Left renal cortex interstitium (tissue), 4 donors: ENCODE measurements around the gene PIP4K2C. TPM values are rescaled to one million over a fixed set of nuclear protein-coding genes. Genes with fewer than 3 reads are reported as not detected.

Experiments
- DNase-seq, 4 donors: peaks; one replicate each; pipeline ENCODE4 v3.0.0-alpha.2; 2013; ENCODE audit warnings: low read depth in 4 of 4, low spot score in 2 of 4, missing footprints in 1 of 4
- polyA plus RNA-seq, 4 donors: library from polyadenylated mRNA; unstranded; fragments of 120-200 nt; gene quantifications; one replicate each; pipeline ENCODE4 v1.2.1, GENCODE V29; 2013; ENCODE audit not compliant: insufficient read length in 4 of 4

Gene PIP4K2C
- polyA plus RNA-seq = 10 to 100 TPM; 38.0 to 46.0 (median 39.5) TPM

DNA sequence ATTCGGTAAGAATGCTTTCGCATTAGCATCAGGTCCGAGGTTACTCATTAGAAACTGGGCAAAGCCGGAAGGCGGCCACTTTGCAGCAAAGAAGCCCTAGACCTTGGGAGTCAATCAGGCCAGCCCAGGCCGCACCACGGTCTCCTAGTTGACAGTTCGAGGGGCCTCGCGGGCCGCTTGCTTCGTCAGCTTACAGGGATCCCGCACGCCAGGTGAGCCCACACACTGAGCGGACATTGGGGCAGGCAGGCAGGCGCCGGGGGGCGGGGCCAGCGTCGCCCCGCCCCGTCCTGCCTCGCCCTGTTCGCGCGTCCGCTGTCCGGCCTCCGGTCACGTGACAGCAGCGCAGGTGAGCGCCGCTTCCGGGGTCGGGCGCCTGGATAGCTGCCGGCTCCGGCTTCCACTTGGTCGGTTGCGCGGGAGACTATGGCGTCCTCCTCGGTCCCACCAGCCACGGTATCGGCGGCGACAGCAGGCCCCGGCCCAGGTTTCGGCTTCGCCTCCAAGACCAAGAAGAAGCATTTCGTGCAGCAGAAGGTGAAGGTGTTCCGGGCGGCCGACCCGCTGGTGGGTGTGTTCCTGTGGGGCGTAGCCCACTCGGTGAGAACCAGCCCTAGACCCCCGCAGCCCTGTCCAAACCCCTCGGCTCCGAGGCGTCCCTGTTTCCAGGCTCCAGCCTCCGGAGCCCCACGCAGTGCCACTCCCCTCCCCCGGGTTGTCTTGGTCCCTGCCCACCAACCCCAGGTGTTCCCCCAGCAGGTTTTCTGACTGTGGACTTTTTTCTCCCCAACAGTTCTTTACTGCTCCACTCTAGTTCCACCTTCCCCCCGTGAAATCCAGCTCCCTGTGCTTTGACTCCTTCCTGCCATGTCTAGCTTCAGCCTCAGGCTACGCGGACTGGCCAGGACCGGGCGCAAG is at the start of gene PIP4K2C:
Gene PIP4K2C (plus strand): TSS at position 329 of the 918 bp plus-strand sequence. CDS start 98 bp downstream, at position 427.
- peak in 2 of 4 donors; percentile 65 to 68 for DNase-seq

DNA sequence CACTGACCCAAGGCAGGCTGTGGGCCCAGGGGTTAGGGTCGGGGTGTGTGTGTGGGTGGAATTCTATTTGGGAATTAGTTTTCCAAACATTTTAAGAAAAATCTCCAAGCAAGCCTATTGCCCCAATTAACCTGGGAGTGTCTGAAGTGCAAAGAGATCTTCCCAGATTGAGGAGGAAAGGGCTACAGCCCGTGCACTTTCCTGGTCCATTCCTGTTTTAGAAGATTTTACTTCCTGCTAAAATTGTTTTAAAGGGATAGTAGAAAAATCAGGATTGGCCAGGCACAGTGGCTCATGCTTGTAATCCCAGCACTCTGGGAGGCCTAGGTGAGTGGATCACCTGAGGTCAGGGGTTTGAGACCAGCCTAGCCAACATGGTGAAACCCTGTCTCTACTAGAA is 49.3 kb upstream of the PIP4K2C start:
- no peak for DNase-seq

DNA sequence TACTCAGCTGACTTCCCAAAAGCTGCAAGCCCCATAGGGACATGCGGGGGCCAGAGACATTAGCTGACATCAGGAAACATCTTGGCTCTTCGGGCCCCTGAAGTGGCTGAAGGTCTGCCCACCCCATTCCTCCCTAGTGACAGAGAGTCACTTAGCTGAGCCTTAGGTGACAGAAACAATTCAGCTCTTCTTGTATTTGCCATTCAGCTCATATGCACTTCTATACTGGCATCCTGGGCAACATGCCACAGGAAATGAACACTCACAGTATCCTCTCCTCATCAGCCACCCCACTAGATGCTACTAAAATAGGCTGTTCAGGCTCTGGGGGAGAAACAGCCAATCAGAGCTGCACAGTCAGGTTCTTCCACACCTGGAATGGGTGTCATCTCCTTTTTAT is 47.4 kb upstream of the PIP4K2C start:
- DNase-seq = no peak

DNA sequence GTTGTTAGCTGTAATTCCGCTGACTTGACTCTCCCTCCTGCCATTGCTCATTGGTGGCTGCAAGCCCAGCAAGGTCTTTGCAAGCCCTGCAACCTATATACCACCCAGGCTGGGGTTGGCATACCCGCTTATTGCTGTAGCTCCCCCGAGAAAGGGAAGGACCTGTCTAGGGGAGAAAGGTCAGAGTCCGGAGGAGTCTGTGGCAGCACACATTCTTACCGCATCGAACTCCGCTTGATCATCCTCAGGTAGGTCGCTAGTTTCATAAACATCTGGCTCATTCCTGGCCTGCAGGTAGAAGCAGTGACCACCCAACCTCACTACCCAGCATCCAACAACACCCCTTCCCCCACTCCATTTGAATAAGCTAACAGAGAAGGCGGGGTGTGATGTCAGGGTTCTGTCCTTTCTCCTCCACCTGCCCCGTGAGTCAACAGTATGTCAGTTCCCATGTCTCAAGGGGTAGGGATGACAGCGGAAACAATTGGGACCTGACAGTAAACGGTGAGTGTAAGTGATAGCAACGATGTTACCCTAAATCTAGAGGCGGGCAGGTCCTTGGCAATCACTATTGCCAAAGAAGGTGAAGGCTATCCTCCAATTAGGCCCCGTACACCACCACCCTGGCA is 45.1 kb upstream of the PIP4K2C start:
- DNase-seq = no peak

DNA sequence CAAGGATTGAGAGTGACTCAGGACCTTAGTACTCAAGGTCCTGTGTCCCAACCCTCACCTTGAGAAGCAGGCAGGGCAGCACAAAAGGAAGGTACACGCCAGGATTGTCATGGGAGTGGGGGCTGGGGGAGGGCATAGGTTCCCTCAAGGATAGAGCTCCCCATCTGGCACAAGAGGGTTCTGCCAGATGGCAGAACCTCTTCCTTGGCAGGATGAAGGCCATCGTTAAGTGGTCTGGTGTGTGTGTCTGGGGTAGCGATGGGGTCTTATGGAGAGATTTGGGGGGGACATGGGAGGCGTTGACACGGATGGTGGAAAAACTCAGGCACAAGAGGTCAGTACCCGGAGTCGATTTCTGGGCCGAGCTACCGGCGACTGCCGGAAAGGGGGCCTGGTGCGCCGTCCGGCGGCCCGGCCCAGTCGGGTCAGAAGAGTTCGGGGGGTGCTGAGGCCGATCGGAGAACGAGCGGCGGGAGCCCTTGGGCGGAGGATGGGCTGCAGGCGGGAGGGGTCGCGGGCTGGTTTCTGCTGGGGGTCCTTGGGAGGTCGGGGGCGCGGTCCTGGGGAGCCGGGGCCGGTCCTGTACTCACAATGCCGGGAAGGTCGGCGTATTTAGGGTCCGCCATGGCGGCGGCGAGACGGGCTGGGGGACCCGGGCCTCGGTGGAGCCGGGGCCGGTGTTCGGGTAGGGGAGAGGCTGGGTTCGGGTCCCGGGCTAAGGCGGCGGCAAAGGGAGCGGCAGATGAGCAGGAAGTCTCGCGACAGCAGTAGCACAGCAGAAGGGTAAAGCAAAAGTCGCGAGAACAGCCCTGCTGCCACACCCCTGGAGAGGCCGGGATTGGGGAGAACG is 44.3 kb upstream of the PIP4K2C start, which contains the start of gene DCTN2:
Gene DCTN2 (minus strand): TSS at position 755 of the 850 bp plus-strand sequence. CDS start 129 bp downstream, at position 626.
- peak; percentile 82 to 95 (median 85) for DNase-seq

DNA sequence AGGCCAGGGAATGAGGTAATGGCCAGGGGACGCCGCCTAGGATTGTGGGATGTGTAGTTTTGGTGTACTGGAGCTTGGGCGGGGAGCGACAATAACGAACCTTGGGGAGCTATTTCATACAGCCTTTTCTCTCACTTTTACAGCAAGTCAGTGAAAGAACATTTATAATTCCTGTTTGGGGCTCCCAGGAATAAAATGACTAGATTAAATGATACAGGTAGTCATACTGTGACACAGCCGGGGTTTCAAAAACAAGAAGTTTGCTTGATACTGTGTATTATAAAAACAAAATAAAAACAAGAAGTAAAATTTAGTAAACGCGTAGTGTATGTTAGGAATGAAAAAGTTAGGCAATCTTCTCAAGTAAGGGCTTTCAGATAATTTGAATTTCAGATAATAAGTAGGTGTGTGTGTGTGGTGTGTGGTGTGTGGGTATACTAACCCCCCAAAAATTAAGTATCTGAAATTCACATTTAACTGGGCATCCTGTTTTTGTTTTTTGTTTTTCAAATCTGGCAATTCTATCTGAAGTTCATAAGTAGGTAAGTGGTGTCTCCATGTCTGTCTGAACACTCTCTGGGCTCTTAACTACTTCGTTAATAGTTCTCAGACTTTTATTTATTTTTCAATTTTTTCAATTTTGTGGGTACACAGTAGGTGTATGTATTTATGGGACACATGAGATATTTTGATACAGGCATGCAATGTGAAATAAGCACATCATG is 43.5 kb upstream of the PIP4K2C start:
- no peak for DNase-seq

DNA sequence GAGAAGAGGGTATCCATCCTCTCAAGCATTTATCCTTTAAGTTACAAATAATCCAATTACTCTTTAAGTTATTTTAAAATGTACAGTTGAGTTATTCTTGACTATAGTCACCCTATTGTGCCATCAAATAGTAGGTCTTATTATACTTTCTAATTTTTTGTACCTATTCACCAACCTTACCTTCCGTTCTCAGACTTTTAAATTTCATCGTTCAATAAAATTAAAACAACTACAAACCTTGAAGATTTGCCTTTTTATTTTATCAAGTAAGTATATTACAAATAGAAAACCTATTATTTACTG is 43.0 kb upstream of the PIP4K2C start:
- DNase-seq = no peak

DNA sequence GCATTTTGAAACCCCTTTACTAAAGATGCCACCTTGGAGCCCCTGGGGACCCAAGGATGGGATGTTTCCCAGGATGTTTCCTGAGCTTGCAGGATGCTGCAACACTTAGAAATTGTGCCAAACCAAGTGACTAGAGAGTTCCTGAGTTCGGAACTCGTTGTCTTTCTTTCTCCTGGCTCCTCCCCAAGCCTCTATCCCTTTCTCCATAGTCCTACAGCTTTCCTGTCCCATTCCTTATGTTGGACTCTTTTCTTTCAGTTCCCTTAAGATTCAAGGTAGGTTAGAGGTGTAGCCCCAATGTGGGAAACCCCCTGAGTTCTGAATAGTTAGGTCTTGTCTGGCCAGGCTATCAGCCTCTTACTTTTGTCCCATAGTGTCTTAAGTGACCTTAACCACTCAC is 42.5 kb upstream of the PIP4K2C start:
- DNase-seq = no peak

DNA sequence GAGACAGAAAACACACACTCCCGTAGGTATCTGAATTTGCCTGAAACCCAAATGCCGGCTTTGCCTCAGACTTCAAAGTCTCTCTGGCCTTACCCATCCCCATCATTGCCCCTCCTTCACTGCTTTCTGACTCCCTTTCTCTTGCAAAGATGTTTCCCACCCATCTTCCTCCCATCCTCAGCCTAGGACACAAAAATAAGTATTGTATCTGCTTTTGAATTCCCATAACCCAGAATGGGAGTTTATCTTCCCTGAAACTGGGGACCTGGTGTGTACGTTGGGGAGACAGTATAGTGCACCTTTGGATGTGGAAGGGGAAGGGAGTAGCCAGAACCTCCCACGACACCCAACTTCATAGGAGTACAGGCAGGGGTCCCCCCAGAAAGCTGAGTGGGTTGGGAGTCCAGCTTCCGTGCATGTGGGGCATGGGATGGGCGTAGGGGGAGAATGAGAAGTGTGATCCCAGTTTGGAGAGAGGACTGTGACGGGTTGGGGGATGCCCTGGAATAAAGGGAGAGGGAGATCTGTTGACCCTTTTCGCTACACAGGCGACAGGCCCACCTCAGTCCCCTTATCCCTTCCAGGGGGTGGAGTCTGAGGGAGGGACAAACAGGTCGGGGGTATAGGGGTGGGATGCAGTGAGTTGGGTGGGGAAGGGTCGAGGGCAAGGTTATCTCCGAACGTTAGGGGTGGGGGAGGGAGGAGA is 41.6 kb upstream of the PIP4K2C start:
- no peak for DNase-seq

DNA sequence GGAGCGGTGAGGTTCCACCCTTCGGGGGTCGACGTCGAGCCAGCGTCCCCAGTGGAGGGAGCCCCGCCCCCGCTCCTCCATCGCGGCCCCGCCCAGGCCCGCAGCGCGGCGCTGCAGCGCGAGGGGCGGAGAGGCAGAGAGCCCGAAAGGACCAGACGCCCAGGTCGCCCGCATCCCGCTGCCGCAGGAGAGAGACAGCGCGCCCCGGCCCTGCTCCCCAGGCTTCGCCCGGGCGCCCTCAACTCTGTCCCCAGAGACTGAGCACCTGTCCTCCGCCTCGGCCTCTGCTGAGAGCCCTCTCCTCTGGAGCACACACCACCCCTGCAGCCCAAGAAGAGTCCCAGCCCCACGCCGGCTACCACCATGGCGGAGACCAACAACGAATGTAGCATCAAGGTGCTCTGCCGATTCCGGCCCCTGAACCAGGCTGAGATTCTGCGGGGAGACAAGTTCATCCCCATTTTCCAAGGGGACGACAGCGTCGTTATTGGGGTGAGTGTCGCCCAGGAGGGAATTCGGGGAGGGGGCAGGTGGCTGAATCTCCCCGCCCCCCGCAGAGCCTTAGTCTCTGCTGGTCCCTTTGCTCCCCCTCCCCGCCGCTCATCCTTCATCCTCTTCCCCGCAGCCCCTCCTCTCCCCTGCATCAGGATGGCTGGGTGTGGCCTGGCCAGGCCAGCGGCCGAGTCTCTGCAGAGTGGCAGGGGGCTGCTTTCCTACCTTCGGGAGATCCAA is 40.9 kb upstream of the PIP4K2C start, which contains the start of gene KIF5A:
Gene KIF5A (plus strand): TSS at position 136 of the 732 bp plus-strand sequence. CDS start 228 bp downstream, at position 364.
- no peak for DNase-seq

DNA sequence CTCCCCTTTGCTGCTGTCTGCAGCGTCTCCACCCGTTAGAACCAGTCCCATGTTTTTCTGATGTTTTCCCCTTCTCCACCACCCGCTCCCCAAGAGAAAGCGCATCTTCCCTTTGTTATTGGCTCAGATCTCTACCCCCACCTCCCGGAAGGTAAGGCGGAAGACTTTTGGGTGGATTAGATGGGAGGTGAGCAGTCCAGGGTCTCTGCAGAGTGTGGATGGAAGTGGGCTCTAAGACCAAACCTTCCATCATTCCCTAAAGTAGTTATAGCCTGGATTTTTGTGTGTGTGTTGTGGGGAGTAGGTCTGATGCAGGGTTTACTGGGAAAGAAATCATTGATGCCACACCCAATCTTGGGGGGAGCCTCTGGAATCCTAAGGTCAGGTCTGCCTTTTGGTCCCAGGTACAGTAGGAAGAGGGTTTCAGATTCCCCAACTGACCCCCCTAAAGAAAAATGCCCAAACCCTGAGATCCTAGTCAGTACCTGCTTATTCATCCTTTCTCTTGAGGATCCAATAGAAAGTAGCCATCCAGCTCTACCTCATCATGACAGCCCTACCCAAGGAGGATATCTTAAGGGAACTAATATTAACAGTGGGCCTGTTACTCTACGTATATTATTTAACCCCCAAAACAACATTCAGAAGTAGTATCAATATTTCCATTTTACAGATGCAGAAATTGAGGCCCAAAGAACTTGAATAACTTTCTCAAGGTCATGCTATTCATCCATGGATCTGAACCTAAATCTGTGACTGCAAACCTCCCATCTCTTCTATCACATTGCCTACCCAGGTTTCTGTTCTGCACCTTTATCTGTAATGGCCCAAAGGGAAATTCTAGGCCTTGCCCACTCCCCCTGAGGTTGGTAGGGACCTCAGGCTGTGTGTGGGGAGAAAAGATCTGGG is 40.1 kb upstream of the PIP4K2C start:
- no peak for DNase-seq

DNA sequence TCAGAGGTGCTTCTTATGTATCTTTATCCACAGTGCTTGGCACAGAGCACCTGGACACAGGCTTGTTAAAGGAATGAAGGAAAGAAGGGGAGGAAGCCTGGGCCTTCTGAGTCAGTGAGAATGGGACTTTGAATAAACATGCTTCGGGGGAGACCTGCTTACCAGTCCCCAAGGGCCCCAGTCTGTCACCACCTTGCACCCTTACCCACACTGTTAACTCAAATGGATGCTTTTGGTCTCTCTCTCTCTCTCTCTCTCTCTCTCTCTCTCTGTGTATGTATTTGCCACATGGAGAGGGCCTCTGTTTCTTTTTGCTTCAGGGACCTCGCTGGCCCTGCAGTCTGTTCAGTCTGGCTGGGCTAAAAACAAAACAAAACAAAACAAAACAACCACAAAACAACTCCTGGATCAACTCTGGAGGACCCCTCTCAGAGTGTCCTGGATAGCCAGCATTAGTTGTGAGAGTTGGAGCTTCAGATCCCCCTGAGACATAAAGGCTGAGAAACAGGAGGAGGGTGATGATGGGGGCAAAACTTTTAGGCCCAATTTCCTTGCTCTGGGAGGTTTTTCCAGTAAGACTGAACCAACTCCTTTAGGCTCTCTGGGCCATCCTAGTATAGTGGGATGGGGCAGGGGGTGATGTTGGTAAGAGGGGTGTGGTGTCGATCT is 39.2 kb upstream of the PIP4K2C start:
- DNase-seq = no peak

DNA sequence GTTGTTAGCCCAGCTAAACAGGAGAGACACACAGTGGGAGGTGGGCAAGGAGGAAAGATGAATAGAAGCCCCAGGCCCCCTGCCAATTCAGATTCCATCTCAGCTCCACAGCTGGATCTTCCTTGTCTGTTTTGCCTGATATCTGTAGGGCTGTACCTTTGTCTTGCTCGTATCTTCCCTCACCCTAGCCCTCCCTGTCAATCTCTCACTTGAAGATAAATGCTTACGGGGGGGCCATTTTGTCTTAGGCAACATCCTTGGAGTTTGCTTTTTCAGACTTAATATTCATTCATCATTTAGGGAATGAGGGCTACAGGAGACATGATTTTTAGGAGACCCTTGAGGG is 38.7 kb upstream of the PIP4K2C start:
- DNase-seq = no peak

DNA sequence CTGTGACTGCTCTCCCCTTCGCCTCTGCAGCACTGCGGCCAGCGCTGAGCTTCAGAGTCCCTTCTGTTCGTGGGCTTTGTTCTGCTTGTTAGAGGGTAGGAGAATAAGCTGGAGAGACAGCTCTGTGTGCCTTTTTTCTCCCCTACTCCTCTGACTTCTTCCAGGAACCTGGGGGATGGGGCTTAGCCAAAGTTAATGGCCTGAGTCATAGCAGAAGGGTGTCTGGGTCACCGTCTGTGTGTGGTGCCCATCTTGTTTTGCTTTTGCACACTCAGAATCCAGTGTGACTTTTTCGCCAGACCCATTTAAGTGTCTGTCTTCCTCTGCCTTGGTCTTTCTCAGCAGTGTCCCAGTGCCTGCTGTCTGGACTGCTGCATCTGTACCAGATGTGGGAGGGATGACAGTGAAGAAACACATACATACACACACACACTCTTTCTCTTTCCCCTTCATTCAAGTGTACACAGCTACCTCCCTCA is 38.1 kb upstream of the PIP4K2C start:
- DNase-seq = no peak

DNA sequence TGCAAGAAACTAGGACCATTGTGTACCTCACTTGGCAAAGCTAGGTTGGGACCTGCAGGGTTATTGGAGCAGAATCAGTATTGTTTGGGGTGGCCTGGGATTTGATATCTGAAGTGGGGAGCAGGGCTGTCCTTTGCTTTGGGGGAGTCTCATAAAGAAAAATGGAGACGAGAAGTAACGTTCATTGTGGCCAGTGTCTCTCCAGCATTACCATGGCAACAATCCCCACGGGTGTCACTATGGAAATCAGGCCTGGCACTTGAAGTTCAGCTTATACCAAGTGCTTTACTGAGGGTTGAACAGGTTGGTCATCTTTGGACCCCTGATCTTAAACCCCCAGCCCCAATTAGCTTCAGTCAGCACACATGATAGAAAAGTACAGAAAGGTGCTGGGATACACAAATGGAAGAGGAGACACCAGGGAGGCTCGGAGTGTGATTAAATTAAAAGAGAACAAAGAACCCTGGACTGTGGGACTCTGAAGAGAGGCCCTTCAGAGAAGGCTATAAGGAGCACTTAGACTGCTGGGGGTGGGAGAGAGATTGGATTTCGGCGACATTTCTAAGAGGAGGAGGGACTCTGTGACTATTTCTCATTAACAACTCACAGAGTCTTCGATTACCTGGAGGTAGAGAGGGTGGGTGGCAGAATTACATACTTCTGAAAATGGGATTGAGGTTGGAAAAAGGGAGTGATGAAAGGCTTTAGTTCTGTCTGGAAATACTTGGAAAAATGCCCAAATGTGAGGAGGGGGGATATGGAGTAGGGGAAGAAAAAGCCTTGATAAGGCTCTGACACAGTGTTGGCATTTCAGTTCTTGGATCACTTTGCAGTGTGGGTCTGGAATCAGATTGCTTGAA is 37.4 kb upstream of the PIP4K2C start:
- no peak for DNase-seq

DNA sequence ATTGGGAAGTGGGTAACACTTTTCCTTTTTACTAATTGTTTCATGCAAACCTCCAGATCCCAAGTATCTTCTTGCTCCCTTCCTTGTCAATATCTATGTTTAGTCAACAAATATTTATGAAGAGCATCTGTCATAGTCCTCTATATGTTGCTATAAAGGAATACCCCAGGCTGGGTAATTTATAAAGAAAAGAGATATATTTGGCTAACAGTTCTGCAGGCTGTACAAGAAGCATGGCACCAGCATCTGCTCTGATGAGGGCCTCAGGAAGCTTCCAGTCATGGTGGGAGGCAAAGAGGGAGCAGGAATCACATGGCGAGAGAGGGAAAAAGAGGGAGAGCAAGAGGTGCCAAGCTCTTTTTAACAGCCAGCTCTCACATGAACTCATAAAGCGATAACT is 36.5 kb upstream of the PIP4K2C start:
- DNase-seq = no peak
